HepG2 (cell line): Measurements from ENCODE around the gene MYO1B. TPM values are rescaled to one million over a fixed set of nuclear protein-coding genes. Genes with fewer than 3 reads are reported as not detected.

ENCODE experiments used
- ADNP ChIP-seq: sonication (generic); formaldehyde crosslinking; IDR thresholded peaks from 2 replicates; pipeline ENCODE4 v1.4.0; 2020; ENCODE audit warnings: missing genetic modification reagents
- ATRX ChIP-seq: sonication (generic); formaldehyde crosslinking; IDR thresholded peaks from 2 replicates; pipeline ENCODE4 v1.4.0; 2020; ENCODE audit warnings: missing genetic modification reagents, borderline replicate concordance
- CENPBD1 ChIP-seq: sonication (generic); formaldehyde crosslinking; IDR thresholded peaks from 2 replicates; pipeline ENCODE4 v1.8.0; 2022; ENCODE audit warnings: missing genetic modification reagents, low read depth, mild to moderate bottlenecking, borderline replicate concordance
- CREB3 ChIP-seq: sonication (generic); formaldehyde crosslinking; IDR thresholded peaks from 2 replicates; pipeline ENCODE4 v1.5.0; 2020; ENCODE audit warnings: missing genetic modification reagents
- HMGXB3 ChIP-seq: sonication (generic); formaldehyde crosslinking; IDR thresholded peaks from 2 replicates; pipeline ENCODE4 v1.4.0; 2020; ENCODE audit warnings: missing genetic modification reagents, borderline replicate concordance
- HNF4G ChIP-seq, 2 experiments: sonication (generic) in 1 of 2; formaldehyde crosslinking in 1 of 2; IDR thresholded peaks; 2 replicates each; pipeline versions ENCODE4 v1.4.0 to v1.6.1; 2011 to 2020; ENCODE audit warnings: borderline replicate concordance in 2 of 2, low read depth in 2 of 2, mild to moderate bottlenecking in 2 of 2, low read length in 1 of 2, missing genetic modification reagents in 1 of 2, moderate library complexity in 1 of 2
- MAFF ChIP-seq: IDR thresholded peaks from 2 replicates; pipeline ENCODE4 v1.6.1; 2011; ENCODE audit warnings: low read depth, low read length, improper control_type of control experiment
- MIXL1 ChIP-seq: IDR thresholded peaks from 2 replicates; pipeline ENCODE4 v1.6.1; 2016
- NCOA1 ChIP-seq: sonication (generic); formaldehyde crosslinking; IDR thresholded peaks from 2 replicates; pipeline ENCODE4 v1.9.0; 2021; ENCODE audit warnings: missing genetic modification reagents
- PCBP2 ChIP-seq: fragments of 200-400 bp; formaldehyde crosslinking; optimal IDR thresholded peaks from 2 replicates; pipeline ENCODE3; 2018; ENCODE audit warnings: low read length, low read depth; ENCODE audit not compliant: poor library complexity, severe bottlenecking
- REPIN1 ChIP-seq: sonication (generic); formaldehyde crosslinking; IDR thresholded peaks from 2 replicates; pipeline ENCODE4 v1.8.0; 2022; ENCODE audit warnings: missing genetic modification reagents, low read depth, mild to moderate bottlenecking, borderline replicate concordance
- SOX5 ChIP-seq: IDR thresholded peaks from 2 replicates; pipeline ENCODE4 v1.6.1; 2016; ENCODE audit warnings: borderline replicate concordance
- ZBTB33 ChIP-seq: sonication (generic); formaldehyde crosslinking; IDR thresholded peaks from 2 replicates; pipeline ENCODE4 v1.4.0; 2020; ENCODE audit warnings: missing genetic modification reagents
- ZNF547 ChIP-seq: sonication (generic); formaldehyde crosslinking; IDR thresholded peaks from 2 replicates; pipeline ENCODE4 v1.5.1; 2020; ENCODE audit warnings: mild to moderate bottlenecking, missing genetic modification reagents
- polyA plus RNA-seq, 8 experiments: library from polyadenylated mRNA; depleted of rRNA in 3 of 8; stranded (reverse) in 7 of 8; unstranded in 1 of 8; fragments of >200 nt; fragmentation: Illumina TruSeq in 4 of 8; extraction: Trizol in 4 of 8; gene quantifications; 2 replicates each; pipeline versions ENCODE4 v1.2.1 to v1.2.3, GENCODE V29; 2011 to 2016; ENCODE audit warnings: low read depth in 4 of 8, missing spikeins in 1 of 8, mixed read lengths in 1 of 8; ENCODE audit not compliant: insufficient read depth in 1 of 8
- total RNA-seq, 5 experiments: library from RNA; depleted of rRNA; stranded (reverse); fragments of >200 nt; fragmentation: Illumina TruSeq; extraction: Trizol; gene quantifications; 2 replicates each; pipeline ENCODE4 v1.2.3, GENCODE V29; 2016; ENCODE audit warnings: low read depth in 1 of 5
- TF ChIP-seq, protein P1 (sequence below): sonication (generic); formaldehyde crosslinking; IDR thresholded peaks from 2 replicates; pipeline ENCODE4 v1.4.0; 2020; ENCODE audit warnings: missing genetic modification reagents, borderline replicate concordance
- TF ChIP-seq, protein P2 (sequence below): sonication (generic); formaldehyde crosslinking; IDR thresholded peaks from 2 replicates; pipeline ENCODE4 v1.4.0; 2020; ENCODE audit warnings: missing genetic modification reagents

MYO1B gene
- total and polyA plus RNA-seq, 2 of the 13 experiments (the other 11 are each of a cell fraction or from before 2014, with no cell fraction given) = 36.9 to 89.8 TPM

- TF ChIP-seq HNF4G (IDR thresholded peaks at IDR 0.05; ENCODE audit: borderline replicate concordance, low read depth, low read length) (peak; percentile 61; the same call in 1 of the 2 replicates), HNF4G (CRISPR knock-in tag; IDR thresholded peaks at IDR 0.05; ENCODE audit: borderline replicate concordance, low read depth) (no peak), PCBP2 (no peak), CENPBD1 (CRISPR knock-in tag) (no peak), ADNP (CRISPR knock-in tag) (no peak), ATRX (CRISPR knock-in tag) (no peak), NCOA1 (CRISPR knock-in tag) (no peak), HMGXB3 (CRISPR knock-in tag) (no peak), MAFF (no peak), SOX5 (CRISPR knock-in tag) (peak; percentile 63; the same call in 1 of the 2 replicates), MIXL1 (CRISPR knock-in tag) (no peak), ZBTB33 (CRISPR knock-in tag) (no peak), REPIN1 (CRISPR knock-in tag) (peak; percentile 64; the same call in 1 of the 2 replicates), CREB3 (CRISPR knock-in tag) (no peak), ZNF547 (CRISPR knock-in tag) (no peak)
- TF ChIP-seq, protein P1, sequence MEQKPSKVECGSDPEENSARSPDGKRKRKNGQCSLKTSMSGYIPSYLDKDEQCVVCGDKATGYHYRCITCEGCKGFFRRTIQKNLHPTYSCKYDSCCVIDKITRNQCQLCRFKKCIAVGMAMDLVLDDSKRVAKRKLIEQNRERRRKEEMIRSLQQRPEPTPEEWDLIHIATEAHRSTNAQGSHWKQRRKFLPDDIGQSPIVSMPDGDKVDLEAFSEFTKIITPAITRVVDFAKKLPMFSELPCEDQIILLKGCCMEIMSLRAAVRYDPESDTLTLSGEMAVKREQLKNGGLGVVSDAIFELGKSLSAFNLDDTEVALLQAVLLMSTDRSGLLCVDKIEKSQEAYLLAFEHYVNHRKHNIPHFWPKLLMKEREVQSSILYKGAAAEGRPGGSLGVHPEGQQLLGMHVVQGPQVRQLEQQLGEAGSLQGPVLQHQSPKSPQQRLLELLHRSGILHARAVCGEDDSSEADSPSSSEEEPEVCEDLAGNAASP (CRISPR knock-in tag) = 0 out of 2 replicates have a peak, but pooled peaks have one; percentile 5
- TF ChIP-seq, protein P2, sequence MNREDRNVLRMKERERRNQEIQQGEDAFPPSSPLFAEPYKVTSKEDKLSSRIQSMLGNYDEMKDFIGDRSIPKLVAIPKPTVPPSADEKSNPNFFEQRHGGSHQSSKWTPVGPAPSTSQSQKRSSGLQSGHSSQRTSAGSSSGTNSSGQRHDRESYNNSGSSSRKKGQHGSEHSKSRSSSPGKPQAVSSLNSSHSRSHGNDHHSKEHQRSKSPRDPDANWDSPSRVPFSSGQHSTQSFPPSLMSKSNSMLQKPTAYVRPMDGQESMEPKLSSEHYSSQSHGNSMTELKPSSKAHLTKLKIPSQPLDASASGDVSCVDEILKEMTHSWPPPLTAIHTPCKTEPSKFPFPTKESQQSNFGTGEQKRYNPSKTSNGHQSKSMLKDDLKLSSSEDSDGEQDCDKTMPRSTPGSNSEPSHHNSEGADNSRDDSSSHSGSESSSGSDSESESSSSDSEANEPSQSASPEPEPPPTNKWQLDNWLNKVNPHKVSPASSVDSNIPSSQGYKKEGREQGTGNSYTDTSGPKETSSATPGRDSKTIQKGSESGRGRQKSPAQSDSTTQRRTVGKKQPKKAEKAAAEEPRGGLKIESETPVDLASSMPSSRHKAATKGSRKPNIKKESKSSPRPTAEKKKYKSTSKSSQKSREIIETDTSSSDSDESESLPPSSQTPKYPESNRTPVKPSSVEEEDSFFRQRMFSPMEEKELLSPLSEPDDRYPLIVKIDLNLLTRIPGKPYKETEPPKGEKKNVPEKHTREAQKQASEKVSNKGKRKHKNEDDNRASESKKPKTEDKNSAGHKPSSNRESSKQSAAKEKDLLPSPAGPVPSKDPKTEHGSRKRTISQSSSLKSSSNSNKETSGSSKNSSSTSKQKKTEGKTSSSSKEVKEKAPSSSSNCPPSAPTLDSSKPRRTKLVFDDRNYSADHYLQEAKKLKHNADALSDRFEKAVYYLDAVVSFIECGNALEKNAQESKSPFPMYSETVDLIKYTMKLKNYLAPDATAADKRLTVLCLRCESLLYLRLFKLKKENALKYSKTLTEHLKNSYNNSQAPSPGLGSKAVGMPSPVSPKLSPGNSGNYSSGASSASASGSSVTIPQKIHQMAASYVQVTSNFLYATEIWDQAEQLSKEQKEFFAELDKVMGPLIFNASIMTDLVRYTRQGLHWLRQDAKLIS (CRISPR knock-in tag) = no peak
These were observed 73.5 kb downstream of the MYO1B start (continued) for GRCh38 chr2:191318729-191319078.
